ENCODE data around the gene SUCLG2.

SUCLG2 gene

DNA sequence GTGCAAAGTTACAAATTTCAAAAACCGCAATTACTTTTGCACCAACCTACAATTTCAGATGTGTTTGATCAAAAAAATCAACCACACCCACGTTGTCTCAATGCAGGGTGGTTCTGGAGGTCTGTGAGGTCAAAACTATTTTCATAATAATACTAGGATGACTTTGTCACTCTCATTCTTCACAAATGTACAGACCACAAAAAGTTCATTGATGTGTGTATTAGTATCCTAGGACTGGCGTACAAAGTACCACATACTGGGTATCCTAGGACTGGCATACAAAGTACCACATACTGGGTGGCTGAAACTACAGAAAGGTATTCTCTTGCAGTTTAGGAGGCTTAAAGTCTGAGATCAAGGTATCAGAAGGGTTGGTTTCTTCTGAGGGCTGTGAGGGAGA, 13.0 kb downstream of the SUCLG2 start:
- TF ChIP-seq, protein P1, sequence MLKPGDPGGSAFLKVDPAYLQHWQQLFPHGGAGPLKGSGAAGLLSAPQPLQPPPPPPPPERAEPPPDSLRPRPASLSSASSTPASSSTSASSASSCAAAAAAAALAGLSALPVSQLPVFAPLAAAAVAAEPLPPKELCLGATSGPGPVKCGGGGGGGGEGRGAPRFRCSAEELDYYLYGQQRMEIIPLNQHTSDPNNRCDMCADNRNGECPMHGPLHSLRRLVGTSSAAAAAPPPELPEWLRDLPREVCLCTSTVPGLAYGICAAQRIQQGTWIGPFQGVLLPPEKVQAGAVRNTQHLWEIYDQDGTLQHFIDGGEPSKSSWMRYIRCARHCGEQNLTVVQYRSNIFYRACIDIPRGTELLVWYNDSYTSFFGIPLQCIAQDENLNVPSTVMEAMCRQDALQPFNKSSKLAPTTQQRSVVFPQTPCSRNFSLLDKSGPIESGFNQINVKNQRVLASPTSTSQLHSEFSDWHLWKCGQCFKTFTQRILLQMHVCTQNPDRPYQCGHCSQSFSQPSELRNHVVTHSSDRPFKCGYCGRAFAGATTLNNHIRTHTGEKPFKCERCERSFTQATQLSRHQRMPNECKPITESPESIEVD (tag by site-specific recombination; IDR thresholded peaks at IDR 0.05): no peak
- TF ChIP-seq ZNF654 (tag by site-specific recombination; IDR thresholded peaks at IDR 0.05; ENCODE audit: low read depth): no peak
- TF ChIP-seq, protein P2, sequence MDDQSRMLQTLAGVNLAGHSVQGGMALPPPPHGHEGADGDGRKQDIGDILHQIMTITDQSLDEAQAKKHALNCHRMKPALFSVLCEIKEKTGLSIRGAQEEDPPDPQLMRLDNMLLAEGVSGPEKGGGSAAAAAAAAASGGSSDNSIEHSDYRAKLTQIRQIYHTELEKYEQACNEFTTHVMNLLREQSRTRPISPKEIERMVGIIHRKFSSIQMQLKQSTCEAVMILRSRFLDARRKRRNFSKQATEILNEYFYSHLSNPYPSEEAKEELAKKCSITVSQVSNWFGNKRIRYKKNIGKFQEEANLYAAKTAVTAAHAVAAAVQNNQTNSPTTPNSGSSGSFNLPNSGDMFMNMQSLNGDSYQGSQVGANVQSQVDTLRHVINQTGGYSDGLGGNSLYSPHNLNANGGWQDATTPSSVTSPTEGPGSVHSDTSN (CRISPR knock-in tag; IDR thresholded peaks at IDR 0.05): no peak
- no peak for TF ChIP-seq ZNF132 (tag by site-specific recombination; IDR thresholded peaks at IDR 0.05; ENCODE audit: borderline replicate concordance)
- TF ChIP-seq ZFP41 (tag by site-specific recombination; IDR thresholded peaks at IDR 0.05; ENCODE audit: borderline replicate concordance): no peak
- TF ChIP-seq ZBTB48 (tag by site-specific recombination; IDR thresholded peaks at IDR 0.05): no peak
- no peak for TF ChIP-seq ZNF394 (tag by site-specific recombination; IDR thresholded peaks at IDR 0.05; ENCODE audit: borderline replicate concordance)
- TF ChIP-seq ZNF214 (tag by site-specific recombination; IDR thresholded peaks at IDR 0.05; ENCODE audit: borderline replicate concordance): no peak
- no peak for TF ChIP-seq ZNF146 (tag by site-specific recombination; IDR thresholded peaks at IDR 0.05)
- TF ChIP-seq ZNF302 (tag by site-specific recombination; IDR thresholded peaks at IDR 0.05; ENCODE audit: low read depth): no peak
- TF ChIP-seq GLI4 (tag by site-specific recombination; IDR thresholded peaks at IDR 0.05): no peak
- no peak for TF ChIP-seq ZNF24 (tag by site-specific recombination; IDR thresholded peaks at IDR 0.05)
- TF ChIP-seq ZSCAN30 (tag by site-specific recombination; IDR thresholded peaks at IDR 0.05): no peak
- TF ChIP-seq ZNF585B (tag by site-specific recombination; IDR thresholded peaks at IDR 0.05): no peak
- Histone ChIP-seq H3K4me3 (ENCODE audit: low read depth, low read length) (no peak overlapping the region), H3K4me1 (ENCODE audit: control insufficient read depth, insufficient read depth, low read length) (no peaks in the 10 kb centered on the region), H3K36me3 (ENCODE audit: control insufficient read depth in 2 of 2, insufficient read depth in 1 of 2, low read length in 2 of 2) (no peaks in the 10 kb centered on the region), H3K9me3 (ENCODE audit: control insufficient read depth, insufficient read depth, low read depth, low read length) (no peaks in the 10 kb centered on the region), H3K27ac (ENCODE audit: extremely low read depth, low read depth, low read length) (no peak overlapping the region)
- CTCF ChIA-PET: no interaction called here
- POLR2A ChIA-PET: no interaction called here

DNA sequence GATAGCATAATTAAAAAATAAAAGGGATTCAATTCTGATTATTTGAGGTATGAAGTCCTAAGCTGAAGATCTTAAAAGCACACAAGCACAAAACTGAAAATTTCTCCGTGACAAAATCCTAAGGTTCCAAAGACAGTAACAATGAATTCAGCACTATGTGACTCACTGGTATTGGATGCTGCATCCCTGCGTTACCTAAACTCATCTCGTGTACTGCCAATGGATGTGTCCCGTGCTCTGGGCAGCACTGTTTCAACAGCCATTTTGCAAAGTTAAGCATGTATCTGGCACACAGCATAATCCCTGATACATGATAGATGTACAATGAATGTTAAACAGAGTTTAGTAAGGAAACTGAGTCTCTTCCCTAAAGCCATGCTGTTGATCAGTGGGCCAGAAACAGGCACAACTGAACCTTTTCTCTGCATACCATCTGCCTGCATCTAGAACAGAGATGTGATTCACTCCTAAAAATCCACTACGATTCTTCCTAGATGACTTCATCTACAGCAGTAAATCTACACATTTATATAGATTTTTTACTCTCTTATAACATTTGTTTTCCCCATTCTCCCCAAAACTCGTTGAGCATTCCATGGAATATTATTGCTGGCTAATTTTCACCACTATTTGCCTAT, 14.3 kb downstream of the SUCLG2 start:
- no peaks in the 10 kb centered on the region for H3K36me3 ChIP-seq (ENCODE audit: control insufficient read depth in 2 of 2, insufficient read depth in 1 of 2, low read length in 2 of 2)
- no peaks in the 10 kb centered on the region for H3K4me1 ChIP-seq (ENCODE audit: control insufficient read depth, insufficient read depth, low read length)
- no peaks in the 10 kb centered on the region for H3K9me3 ChIP-seq (ENCODE audit: control insufficient read depth, insufficient read depth, low read depth, low read length)
- POLR2A ChIA-PET: no interaction called here
- H3K4me3 ChIP-seq (ENCODE audit: low read depth, low read length): no peak overlapping the region
- no peak overlapping the region for H3K27ac ChIP-seq (ENCODE audit: extremely low read depth, low read depth, low read length)
- CTCF ChIA-PET: interaction anchor here (0.6 kb wide), 1 partner anchor 11 kb away, joined by 4 read pairs; no protein-coding TSS in a partner anchor
- TF ChIP-seq PRDM1 (tag by site-specific recombination; IDR thresholded peaks at IDR 0.05) (no peak), ZNF426 (tag by site-specific recombination; IDR thresholded peaks at IDR 0.05) (no peak), IKZF3 (tag by site-specific recombination; IDR thresholded peaks at IDR 0.05) (no peak), EGR2 (tag by site-specific recombination; IDR thresholded peaks at IDR 0.05; ENCODE audit: low read depth) (no peak), ZNF843 (tag by site-specific recombination; IDR thresholded peaks at IDR 0.05) (no peak), ZFP37 (tag by site-specific recombination; IDR thresholded peaks at IDR 0.05) (no peak), ZNF658 (tag by site-specific recombination; IDR thresholded peaks at IDR 0.05) (no peak), ZNF501 (tag by site-specific recombination; IDR thresholded peaks at IDR 0.05) (no peak)
- TF ChIP-seq, protein P3, sequence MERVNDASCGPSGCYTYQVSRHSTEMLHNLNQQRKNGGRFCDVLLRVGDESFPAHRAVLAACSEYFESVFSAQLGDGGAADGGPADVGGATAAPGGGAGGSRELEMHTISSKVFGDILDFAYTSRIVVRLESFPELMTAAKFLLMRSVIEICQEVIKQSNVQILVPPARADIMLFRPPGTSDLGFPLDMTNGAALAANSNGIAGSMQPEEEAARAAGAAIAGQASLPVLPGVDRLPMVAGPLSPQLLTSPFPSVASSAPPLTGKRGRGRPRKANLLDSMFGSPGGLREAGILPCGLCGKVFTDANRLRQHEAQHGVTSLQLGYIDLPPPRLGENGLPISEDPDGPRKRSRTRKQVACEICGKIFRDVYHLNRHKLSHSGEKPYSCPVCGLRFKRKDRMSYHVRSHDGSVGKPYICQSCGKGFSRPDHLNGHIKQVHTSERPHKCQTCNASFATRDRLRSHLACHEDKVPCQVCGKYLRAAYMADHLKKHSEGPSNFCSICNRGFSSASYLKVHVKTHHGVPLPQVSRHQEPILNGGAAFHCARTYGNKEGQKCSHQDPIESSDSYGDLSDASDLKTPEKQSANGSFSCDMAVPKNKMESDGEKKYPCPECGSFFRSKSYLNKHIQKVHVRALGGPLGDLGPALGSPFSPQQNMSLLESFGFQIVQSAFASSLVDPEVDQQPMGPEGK (tag by site-specific recombination; IDR thresholded peaks at IDR 0.05): no peak
- TF ChIP-seq, protein P4, sequence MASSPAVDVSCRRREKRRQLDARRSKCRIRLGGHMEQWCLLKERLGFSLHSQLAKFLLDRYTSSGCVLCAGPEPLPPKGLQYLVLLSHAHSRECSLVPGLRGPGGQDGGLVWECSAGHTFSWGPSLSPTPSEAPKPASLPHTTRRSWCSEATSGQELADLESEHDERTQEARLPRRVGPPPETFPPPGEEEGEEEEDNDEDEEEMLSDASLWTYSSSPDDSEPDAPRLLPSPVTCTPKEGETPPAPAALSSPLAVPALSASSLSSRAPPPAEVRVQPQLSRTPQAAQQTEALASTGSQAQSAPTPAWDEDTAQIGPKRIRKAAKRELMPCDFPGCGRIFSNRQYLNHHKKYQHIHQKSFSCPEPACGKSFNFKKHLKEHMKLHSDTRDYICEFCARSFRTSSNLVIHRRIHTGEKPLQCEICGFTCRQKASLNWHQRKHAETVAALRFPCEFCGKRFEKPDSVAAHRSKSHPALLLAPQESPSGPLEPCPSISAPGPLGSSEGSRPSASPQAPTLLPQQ (tag by site-specific recombination; IDR thresholded peaks at IDR 0.05): no peak
- TF ChIP-seq, protein P5, sequence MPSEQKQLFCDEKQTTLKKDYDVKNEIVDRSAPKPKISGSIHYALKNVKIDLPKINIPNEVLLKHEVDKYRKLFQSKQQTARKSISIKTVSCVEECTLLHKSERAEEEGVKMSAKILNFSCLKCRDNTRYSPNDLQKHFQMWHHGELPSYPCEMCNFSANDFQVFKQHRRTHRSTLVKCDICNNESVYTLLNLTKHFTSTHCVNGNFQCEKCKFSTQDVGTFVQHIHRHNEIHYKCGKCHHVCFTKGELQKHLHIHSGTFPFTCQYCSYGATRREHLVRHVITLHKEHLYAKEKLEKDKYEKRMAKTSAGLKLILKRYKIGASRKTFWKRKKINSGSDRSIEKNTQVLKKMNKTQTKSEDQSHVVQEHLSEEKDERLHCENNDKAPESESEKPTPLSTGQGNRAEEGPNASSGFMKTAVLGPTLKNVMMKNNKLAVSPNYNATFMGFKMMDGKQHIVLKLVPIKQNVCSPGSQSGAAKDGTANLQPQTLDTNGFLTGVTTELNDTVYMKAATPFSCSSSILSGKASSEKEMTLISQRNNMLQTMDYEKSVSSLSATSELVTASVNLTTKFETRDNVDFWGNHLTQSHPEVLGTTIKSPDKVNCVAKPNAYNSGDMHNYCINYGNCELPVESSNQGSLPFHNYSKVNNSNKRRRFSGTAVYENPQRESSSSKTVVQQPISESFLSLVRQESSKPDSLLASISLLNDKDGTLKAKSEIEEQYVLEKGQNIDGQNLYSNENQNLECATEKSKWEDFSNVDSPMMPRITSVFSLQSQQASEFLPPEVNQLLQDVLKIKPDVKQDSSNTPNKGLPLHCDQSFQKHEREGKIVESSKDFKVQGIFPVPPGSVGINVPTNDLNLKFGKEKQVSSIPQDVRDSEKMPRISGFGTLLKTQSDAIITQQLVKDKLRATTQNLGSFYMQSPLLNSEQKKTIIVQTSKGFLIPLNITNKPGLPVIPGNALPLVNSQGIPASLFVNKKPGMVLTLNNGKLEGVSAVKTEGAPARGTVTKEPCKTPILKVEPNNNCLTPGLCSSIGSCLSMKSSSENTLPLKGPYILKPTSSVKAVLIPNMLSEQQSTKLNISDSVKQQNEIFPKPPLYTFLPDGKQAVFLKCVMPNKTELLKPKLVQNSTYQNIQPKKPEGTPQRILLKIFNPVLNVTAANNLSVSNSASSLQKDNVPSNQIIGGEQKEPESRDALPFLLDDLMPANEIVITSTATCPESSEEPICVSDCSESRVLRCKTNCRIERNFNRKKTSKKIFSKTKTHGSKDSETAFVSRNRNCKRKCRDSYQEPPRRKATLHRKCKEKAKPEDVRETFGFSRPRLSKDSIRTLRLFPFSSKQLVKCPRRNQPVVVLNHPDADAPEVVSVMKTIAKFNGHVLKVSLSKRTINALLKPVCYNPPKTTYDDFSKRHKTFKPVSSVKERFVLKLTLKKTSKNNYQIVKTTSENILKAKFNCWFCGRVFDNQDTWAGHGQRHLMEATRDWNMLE (tag by site-specific recombination; conservative IDR thresholded peaks at IDR 0.05; ENCODE audit: low read depth): no peak
